ENCODE data around the gene NCOA4. TPM values are rescaled to one million over a fixed set of nuclear protein-coding genes. Genes with fewer than 3 reads are reported as not detected.
"Not testable (repeated sequence)": the region's sequence is repeated elsewhere in the genome, so short reads cannot be mapped to it uniquely, and the experiment has no call there.

Gene NCOA4
- total and polyA plus RNA-seq, 2 donors (not counting 3 experiments of a cell fraction or from before 2014, with no cell fraction given): 62.1 to 127 TPM

- FAIRE-seq: no peak
- no peak overlapping the region for H3K4me2 ChIP-seq (ENCODE audit: insufficient read depth, low read length)
- dilution Hi-C loops (cut with MboI; ENCODE audit: extremely low pct_ligation_motif_present, low sequenced_read_pairs): no loop called here
- no peaks in the 10 kb centered on the region for H3K9me3 ChIP-seq (replicated peaks; ENCODE audit: control insufficient read depth, insufficient read depth, low read length)
- H3K4me3 ChIP-seq (replicated peaks in 1 of 3; ENCODE audit: insufficient read depth in 1 of 3, low read depth in 1 of 3, low read length in 3 of 3): no peak overlapping the region
- no peak overlapping the region for H3K27ac ChIP-seq (ENCODE audit: insufficient read depth, low read depth, low read length)
- TF ChIP-seq GATA2 (IDR thresholded peaks at IDR 0.05; ENCODE audit: insufficient read depth, insufficient read length, low read depth, low read length) (no peak), MAX (IDR thresholded peaks at IDR 0.05; ENCODE audit: insufficient read depth, insufficient read length) (no peak), POLR2AphosphoS5 (IDR thresholded peaks at IDR 0.05; ENCODE audit: insufficient read depth, low read depth, low read length) (no peak), JUN (IDR thresholded peaks at IDR 0.05; ENCODE audit: borderline replicate concordance, insufficient read depth, insufficient read length, low read depth) (no peak), EZH2 (IDR thresholded peaks at IDR 0.05; ENCODE audit: borderline replicate concordance, low read depth, low read length, severe bottlenecking) (no peak), MYC (IDR thresholded peaks at IDR 0.05; ENCODE audit: low read depth, low read length) (no peak), POLR2A (IDR thresholded peaks at IDR 0.05; ENCODE audit: low read depth, low read length) (no peak)
- H3K79me2 ChIP-seq (ENCODE audit: control insufficient read depth, insufficient read depth, low read length): peaks cover 8% of the 10 kb centered on the region
- BruUV-seq (replicated peaks): TSS peak; percentile 55
- POLR2A ChIA-PET: no interaction called here
- CTCF ChIA-PET: no interaction called here
- intact Hi-C loops (cut with micrococcal nuclease): no loop called here
- H3K4me1 ChIP-seq (ENCODE audit: control insufficient read depth, extremely low read depth, insufficient read depth, low read length): peaks cover 6% of the 10 kb centered on the region
- H3K27me3 ChIP-seq (ENCODE audit: control insufficient read depth in 2 of 2, insufficient read depth in 2 of 2, low read length in 2 of 2): no peaks in the 10 kb centered on the region
- no peaks in the 10 kb centered on the region for H3K9me1 ChIP-seq (replicated peaks; ENCODE audit: control insufficient read depth, extremely low read depth, insufficient read depth, low read length)
- H3K9ac ChIP-seq (replicated peaks; ENCODE audit: extremely low read depth, insufficient read depth, low read length): no peak overlapping the region
- no peak for DNase-seq (ENCODE audit: low read depth, low spot score)
- H2AFZ ChIP-seq (ENCODE audit: low read depth, low read length): no peak overlapping the region
- no peaks in the 10 kb centered on the region for H4K20me1 ChIP-seq (replicated peaks; ENCODE audit: control insufficient read depth, extremely low read depth, insufficient read depth, low read length)
- H3K36me3 ChIP-seq (ENCODE audit: control insufficient read depth in 2 of 2, extremely low read depth in 1 of 2, insufficient read depth in 2 of 2, low read length in 2 of 2): peaks cover 11 to 15% of the 10 kb centered on the region in 2 experiments
These were observed 27.3 kb downstream of the NCOA4 start for GRCh38 chr10:46002916-46003693.

GRCh38 chr10:46002189-46002687 lies 28.2 kb downstream of the NCOA4 start:
- H3K9me1 ChIP-seq (replicated peaks; ENCODE audit: control insufficient read depth, extremely low read depth, insufficient read depth, low read length); DNase-seq (ENCODE audit: low read depth, low spot score); FAIRE-seq; dilution Hi-C loops (cut with MboI; ENCODE audit: extremely low pct_ligation_motif_present, low sequenced_read_pairs); H3K27me3 ChIP-seq (ENCODE audit: control insufficient read depth in 2 of 2, insufficient read depth in 2 of 2, low read length in 2 of 2); H3K4me3 ChIP-seq (replicated peaks in 1 of 3; ENCODE audit: insufficient read depth in 1 of 3, low read depth in 1 of 3, low read length in 3 of 3); H3K4me2 ChIP-seq (ENCODE audit: insufficient read depth, low read length); H3K27ac ChIP-seq (ENCODE audit: insufficient read depth, low read depth, low read length); H3K4me1 ChIP-seq (ENCODE audit: control insufficient read depth, extremely low read depth, insufficient read depth, low read length); POLR2A ChIA-PET; H2AFZ ChIP-seq (ENCODE audit: low read depth, low read length); H3K79me2 ChIP-seq (ENCODE audit: control insufficient read depth, insufficient read depth, low read length); H3K9me3 ChIP-seq (replicated peaks; ENCODE audit: control insufficient read depth, insufficient read depth, low read length); H4K20me1 ChIP-seq (replicated peaks; ENCODE audit: control insufficient read depth, extremely low read depth, insufficient read depth, low read length); intact Hi-C loops (cut with micrococcal nuclease); H3K9ac ChIP-seq (replicated peaks; ENCODE audit: extremely low read depth, insufficient read depth, low read length); BruUV-seq (replicated peaks): not testable (repeated sequence)
- H3K36me3 ChIP-seq (ENCODE audit: control insufficient read depth in 2 of 2, extremely low read depth in 1 of 2, insufficient read depth in 2 of 2, low read length in 2 of 2): peaks cover 10 to 15% of the 10 kb centered on the region in 2 experiments
- CTCF ChIA-PET: interaction anchor here (1.1 to 1.8 kb wide), 2 partner anchors 16 to 27 kb away, joined by 4 to 7 read pairs; no protein-coding TSS in a partner anchor

All from endothelial cell of umbilical vein (primary cell).